OCI-LY3 (cell line): Measurements from ENCODE around the gene F12.

Experiments
- EZH2phosphoT487 ChIP-seq: fragments of 200-600 bp; shearing (Covaris generic); IDR thresholded peaks from 2 replicates; pipeline ENCODE4 v1.6.1; 2018; ENCODE audit warnings: antibody characterized with exemption, mixed run types, low read depth
- TF ChIP-seq, protein P1 (sequence below): fragments of 200-600, 300-600 bp; sonication (generic); IDR thresholded peaks from 2 replicates; pipeline ENCODE4 v1.5.1; 2014; ENCODE audit warnings: antibody characterized with exemption, low read length, low read depth

DNA sequence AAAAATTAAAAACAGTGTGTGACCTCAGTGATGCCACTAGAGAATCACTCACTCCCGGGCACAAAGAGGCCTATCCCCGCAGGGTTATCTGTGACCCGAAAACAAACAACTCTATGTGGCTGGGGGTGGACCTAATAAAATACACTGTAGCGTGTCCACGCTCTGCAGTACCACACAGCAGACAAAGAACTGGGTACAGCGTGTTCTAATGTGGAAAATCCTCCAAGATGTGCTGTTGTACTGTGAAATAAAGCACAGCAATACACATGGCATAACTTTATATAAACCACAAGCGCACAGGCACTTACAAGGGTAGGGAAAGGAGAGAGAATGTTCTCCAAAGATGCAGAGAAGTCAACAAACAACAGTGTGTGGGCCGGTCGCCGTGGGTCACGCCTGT lies 33.3 kb downstream of the F12 start:
- TF ChIP-seq, protein P1, sequence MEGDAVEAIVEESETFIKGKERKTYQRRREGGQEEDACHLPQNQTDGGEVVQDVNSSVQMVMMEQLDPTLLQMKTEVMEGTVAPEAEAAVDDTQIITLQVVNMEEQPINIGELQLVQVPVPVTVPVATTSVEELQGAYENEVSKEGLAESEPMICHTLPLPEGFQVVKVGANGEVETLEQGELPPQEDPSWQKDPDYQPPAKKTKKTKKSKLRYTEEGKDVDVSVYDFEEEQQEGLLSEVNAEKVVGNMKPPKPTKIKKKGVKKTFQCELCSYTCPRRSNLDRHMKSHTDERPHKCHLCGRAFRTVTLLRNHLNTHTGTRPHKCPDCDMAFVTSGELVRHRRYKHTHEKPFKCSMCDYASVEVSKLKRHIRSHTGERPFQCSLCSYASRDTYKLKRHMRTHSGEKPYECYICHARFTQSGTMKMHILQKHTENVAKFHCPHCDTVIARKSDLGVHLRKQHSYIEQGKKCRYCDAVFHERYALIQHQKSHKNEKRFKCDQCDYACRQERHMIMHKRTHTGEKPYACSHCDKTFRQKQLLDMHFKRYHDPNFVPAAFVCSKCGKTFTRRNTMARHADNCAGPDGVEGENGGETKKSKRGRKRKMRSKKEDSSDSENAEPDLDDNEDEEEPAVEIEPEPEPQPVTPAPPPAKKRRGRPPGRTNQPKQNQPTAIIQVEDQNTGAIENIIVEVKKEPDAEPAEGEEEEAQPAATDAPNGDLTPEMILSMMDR = no peak
- TF ChIP-seq EZH2phosphoT487 = no peak
